GM10847 (cell line): Measurements from ENCODE around the gene TUSC7.

ENCODE experiments used
- POLR2A ChIP-seq: IDR thresholded peaks from 2 replicates; pipeline ENCODE4 v1.6.1; 2011; ENCODE audit not compliant: insufficient read length; ENCODE audit errors: extremely low read depth

The TUSC7 gene

DNA sequence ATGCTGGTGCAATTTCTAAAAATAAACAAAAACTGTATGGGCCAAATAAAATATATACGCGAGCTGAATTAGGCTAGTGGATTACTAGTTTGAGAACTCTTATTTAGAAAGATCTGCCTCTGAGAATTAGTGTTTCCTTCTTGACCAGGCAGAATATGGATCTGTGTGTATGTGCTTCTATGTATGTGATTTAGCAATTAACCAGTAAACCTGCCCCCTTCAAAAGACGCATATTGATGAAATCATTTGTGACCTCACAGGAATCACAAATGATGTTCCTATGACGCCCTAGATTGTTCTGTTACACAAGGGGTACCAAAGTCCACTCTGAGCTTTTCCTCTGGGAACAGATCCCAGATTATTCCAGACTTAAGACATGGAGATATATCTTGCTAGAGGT lies at the start of gene TUSC7:
Gene TUSC7 (plus strand): TSS at position 301 of the 400 bp plus-strand sequence.
- no peak for TF ChIP-seq POLR2A

DNA sequence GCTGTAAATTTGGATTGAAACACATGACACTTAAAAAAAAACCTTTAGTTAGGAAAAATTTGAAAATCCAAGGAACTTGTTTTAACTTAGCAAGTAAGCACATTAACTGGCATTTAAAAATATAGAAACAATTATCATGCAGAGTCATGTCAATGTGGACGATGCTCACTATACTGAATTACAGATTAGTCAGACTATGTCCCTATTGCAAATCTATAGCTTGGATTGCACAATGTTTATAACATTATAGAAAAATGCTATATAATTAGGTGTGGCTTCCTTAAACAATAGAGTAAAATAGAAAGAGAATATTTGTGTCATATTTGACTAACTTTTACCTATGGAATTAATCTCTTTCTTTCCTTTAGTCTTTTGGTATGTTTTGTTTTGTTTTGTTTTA lies 48.4 kb upstream of the TUSC7 start:
- TF ChIP-seq POLR2A = no peak

DNA sequence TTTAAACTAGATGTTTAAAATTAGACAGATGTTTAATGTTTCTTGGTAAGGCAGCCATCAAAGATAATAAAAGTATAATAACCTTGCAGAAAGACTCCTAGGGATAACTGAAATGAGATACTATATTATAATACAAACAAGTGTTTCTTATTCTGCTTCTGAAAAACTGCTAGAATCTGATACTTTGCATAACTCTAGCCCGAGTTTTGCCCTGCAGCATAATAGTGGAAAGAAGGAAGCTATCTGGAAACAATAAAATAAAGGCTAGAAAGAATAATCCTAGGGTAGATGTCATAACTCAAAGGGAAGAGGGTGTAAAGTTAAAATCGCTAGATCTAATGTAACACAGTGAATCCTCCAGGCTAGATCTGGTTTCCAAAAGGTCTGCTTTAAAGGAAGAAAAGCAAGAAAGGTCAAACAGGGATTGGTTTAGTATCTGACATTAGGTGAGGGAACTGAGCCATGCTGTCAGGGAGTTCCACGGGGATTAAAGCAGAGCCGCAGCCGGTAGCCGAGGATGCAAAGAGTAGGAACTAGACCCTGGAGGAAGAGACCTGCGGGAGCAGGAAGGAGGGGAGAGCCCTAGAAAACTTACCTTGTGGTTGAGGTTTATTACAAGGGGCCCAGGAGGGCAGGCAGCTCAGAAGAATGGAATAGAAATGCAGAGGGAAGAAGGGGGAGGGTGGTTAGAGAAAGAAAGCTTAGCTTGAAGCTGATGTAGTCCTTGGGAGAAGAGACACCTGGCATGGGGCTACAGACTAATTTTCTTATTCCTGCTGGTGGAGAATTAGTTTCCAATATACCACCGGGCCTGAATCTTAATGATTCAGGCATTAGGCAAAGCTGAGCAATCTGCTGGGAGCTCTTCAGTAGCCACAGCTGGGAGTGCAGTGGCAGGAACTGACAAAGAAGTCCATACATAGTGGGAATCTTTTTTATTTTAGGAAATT lies 46.1 kb upstream of the TUSC7 start:
- no peak for TF ChIP-seq POLR2A

DNA sequence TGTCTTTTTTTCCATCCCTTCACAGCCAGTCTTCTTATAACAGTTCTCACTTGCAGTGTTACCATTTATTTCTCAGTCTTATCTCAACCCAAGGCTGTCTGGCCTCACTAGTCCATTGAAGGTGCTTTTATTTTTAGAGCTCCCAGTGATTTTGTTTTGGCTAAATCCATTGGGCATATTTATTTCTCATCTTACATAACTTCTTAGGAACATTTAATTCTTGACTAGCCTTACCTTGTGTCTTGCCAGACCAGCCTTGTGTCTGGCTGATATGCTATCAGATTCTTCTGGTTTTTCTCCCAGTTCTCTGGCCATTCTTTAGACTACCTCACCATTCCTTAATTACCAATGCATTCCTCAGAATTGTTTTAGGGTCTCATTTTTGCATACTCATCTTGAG lies 42.3 kb upstream of the TUSC7 start:
- TF ChIP-seq POLR2A = no peak

DNA sequence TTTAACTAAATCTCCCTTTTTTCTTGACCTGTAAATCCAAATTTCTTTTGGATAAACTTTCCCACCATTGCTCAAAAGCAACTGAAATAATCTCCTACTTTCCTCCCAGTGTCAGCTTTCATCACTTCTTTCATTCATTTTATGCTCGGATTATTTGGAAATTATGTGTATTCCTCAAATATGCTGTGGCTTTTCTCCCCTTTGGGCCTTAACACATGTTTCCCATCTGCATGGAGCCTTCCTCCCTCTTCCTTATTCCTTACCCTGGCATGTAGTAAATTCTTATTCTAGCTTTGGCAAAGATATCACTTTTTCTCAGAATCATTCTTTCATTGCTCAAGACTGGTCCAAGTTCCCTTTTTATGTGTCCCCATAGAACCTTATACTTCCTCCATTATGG lies 41.8 kb upstream of the TUSC7 start:
- no peak for TF ChIP-seq POLR2A

DNA sequence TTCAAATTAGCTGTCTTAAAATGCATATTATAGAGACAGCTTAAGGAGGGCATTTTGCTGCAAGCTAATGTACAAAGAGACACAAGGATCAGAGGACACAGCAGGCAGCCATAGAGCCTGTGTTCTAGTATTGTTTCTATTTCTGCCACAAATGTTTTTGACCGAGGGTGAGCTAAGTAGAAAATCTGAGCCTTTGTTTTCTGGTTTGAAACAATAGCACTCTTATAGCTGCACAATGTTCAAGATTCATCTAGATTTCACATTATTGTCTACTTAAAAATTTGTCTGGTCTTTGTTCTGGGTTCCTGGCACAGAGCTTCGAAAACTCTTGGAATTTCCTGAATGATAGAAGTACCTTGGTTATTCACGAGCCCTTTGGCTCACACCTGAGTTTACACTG lies 40.0 kb upstream of the TUSC7 start:
- no peak for TF ChIP-seq POLR2A

DNA sequence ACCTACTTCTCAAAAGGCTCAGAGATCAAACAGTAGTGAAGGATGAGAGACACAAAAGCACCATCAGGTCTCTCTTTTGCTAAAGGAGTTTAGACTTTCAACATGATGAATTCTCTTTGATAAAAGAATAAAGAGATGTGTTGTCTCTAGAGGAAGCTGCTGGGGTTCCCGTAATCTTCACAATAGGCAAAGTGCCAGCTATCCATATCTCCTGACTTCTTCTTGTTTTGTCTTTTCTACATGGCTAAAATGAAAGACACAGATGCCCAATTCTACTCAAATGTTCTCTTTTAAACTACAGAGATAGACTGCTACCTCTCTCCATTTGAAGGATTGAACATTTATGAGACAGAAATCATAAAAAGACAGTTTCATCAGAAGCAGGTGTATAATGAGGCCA lies 38.4 kb upstream of the TUSC7 start:
- TF ChIP-seq POLR2A = no peak

DNA sequence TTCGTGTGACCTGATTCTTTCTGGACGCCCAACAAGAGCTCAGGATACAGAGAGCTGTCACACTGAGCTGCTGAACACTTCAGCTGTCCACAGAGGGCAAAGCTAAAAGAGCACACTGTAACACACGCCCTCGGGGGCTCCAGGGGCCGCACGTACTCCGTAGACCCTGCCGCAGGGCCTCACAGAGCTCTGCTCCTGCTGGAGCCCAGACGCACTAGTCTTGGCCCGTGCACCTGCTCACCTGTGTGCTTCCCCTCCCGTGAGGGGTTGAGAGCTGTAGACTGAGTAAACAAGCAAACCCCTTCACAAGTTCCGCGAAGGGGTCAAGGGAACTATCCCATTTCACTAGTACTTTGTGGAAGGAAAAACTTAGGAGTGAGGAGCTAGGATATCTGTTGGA lies 30.7 kb upstream of the TUSC7 start:
- TF ChIP-seq POLR2A = no peak

DNA sequence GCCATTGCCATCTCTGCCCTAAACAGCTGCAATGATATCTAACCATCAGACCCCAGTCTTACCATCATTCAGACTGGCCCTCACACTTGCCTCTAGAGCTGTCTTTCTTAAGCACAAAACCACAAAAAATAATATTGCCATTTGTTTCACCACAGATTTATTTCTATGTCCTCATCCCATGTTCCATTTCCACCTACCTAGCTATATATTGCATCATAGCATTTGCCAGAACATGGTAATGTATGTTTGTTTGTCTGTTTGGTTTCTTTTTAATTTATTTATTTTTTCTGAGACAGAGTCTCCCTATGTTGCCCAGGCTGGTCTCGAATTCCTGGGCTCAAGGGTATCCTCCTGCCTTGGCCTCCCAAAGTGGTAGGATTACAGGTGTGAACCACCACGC lies 18.5 kb upstream of the TUSC7 start:
- no peak for TF ChIP-seq POLR2A

DNA sequence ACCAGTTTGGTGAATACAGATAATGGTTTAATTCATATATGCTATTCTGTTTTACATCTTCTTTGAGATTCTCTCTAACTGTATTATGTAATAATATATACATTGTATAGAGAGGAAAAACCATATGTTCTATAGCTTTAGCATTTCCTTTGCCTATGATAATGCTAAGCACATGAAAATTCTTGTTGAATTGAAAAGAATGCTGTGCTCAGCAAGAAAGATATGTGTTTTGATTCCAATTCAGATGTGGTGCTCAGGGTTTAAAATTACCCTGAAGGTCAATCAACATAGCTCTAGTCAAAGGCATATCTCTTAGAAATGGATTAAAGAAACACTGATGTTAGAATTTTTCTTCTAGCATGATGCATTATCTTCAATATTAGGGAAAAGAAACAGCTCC lies 8.5 kb upstream of the TUSC7 start:
- no peak for TF ChIP-seq POLR2A

DNA sequence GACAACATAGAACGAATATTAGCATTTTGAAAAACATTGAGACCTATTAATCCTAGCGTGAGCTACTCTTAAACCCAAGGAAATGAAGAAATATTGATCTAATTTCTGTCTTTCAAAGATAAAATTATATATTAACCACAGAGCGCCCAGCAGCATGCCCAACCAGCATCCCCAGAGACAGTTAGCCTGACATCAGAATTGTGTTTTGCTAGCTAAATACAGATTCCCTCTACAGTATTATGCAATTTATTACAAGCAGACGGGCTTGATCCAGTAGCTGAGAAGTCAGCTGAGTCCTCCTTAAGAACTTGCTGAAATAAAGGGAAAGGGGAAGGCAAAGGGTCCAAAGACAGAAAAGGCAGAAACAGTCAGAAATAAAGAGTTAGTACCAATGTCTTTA lies 7.2 kb upstream of the TUSC7 start:
- no peak for TF ChIP-seq POLR2A

DNA sequence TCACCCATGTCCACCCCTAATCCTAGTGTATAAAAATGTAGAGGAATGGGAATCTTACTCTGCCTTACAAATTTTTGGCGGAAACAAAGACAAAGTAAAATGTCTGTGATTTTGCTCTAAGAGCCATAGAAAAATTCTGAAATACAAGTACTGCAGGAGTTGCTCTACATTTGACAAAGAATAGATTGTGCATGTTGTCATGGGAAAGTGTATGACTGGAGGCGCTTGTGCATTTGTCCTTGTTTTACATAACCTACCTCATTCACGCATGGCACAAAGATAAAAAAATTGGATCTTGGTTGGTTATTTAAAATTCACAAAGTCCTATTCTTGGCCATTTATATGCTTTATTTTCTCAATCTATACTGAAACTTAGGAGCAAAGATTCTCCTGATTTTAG lies 2.0 kb upstream of the TUSC7 start:
- TF ChIP-seq POLR2A = no peak

DNA sequence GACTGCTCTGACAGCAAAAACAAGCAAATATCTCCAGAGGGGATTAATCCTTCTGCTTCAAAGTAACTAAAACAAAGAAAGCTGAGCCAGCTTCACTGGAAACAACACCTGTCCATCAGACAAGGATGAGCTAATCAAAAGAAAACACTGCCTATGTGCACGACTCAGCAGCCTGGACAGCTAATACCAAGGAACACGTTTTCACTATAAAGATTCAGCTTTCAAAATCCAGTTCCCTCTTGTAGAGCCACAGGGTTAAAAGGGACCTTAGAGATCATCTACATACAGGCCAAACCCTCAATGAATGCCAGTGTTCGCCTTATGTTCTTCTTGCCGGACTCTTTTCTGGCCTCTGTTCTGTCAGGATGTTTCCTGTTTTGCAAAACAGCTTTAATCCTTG lies 6.9 kb downstream of the TUSC7 start:
- TF ChIP-seq POLR2A = no peak

DNA sequence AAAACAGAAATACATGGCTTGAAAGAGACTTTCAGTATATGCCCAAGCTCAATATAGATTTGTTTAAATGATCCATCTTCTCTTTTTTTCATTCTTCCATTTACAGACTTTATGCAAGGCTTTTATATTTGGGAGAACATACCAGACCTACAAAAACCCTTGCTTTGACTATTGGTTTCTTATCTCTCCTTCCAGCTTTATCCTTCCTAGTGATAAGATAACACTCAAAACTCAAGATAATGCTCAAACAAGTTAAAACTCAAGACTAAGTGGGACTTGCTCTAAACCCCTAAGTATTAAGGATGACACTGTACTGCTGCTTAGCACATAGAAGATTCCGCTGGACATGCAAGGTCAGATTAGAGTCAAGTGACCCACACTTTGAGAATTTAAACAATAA lies 8.0 kb downstream of the TUSC7 start:
- TF ChIP-seq POLR2A = no peak

DNA sequence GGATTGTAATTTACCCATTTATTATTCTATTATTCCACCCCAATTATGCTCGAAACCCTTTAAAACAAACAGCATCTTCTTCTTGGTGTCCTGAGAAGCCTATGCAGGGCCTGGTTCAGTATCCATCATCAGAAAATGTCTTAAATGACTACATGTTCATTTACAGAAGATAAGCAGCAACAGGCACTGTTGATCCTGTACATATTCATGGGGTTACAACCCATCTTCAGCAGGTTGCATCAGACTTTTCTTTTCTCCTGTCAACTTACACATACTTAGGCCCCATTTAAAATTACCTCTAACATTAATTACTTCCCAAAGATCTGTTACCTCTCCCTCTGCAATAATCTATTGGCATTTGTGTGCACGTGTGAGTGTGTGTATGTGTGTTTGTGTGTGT lies 18.9 kb downstream of the TUSC7 start:
- TF ChIP-seq POLR2A = no peak

DNA sequence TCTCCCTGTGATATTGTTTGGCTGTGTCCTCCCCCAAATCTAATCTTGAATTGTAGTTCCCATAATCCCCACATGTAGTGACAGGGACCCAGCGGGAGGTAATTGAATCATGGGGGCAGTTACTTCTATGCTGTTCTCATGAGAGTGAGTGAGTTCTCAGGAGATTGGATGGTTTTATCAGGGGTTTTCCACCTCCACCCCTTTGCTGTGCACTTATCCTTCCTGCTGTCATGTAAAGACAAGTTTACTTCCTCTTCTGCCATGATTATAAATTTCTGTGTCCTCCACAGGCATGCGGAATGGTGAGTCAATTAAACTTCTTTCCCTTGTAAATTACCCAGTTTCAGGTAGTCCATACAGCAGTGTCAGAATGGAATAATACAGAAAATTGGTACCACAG lies 24.7 kb downstream of the TUSC7 start:
- TF ChIP-seq POLR2A = no peak

DNA sequence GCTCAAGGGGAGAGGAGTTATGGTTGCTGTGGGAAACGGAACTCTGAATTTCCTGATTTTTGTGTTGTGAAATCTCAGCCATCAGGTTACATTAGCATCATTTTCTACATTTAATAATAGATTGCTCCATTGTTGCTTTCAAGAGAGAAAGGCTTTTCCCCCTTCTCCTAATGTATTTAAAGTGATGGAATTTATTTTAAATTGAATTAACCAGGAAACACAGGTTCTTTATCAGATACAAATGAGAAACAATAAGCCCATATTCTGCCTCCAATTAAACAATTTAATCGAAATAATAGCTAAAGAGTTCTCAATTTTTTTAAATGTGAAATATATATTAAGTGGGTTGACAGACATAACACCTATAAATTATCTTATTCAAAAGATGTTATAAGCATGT lies 30.1 kb downstream of the TUSC7 start:
- no peak for TF ChIP-seq POLR2A
